ENCODE results near the gene CLDN24. TPM values are rescaled to one million over a fixed set of nuclear protein-coding genes. Genes with fewer than 3 reads are reported as not detected.
"Not testable (repeated sequence)": the region's sequence is repeated elsewhere in the genome, so short reads cannot be mapped to it uniquely, and the experiment has no call there.

CLDN24 gene
- total and polyA plus RNA-seq, 4 donors = not detected

DNA sequence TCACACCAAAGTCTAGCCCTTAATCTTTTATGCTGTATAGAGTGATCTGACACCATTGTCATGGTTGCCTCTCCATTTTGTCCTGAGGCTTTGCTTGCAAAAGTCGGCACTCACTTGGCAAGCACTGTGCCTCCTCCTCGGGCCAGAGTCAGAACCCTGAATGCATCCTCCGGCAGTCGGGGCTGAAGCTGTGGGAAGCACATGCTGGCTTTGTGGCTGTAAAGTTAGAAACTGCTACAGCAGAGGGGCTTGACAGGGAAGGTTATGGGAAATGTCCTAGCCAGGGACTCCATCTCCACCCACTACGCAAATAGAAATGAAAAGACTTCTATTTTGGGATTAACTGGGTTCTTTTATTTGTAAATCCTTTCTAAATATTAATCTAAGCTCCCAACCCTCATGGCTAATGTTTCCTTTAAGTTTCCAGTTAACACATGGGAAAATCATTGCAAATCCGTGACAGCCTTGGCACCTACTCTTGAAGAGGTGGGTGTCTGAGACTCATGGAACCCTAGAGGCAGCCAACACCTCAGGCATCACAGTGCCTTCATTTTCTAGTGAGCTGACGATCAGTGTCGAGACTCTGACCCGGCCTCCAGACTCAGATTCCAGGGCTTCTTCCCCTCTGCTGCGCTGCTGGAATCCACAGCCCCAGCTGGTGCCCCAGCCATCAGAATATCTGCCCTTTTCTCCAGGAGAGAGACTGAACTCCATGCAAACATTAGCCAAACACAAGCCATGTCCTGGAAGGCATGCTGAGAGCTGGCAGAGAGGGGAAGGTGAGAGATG, 7.9 kb upstream of the CLDN24 start:
- 17 to 28% methylated on average over 10 of the region's 10 CpGs for WGBS, 2 donors
- no peaks in the 10 kb centered on the region for H3K27me3 ChIP-seq (ENCODE audit: control insufficient read depth in 1 of 2, insufficient read depth in 2 of 2, low read length in 1 of 2)
- DNase-seq (no peak), ATAC-seq (ENCODE audit: low FRiP score) (no peak)
- no peaks in the 10 kb centered on the region for H3K36me3 ChIP-seq (ENCODE audit: control insufficient read depth in 1 of 2, insufficient read depth in 2 of 2, low read length in 1 of 2)
- H3K4me3 ChIP-seq (ENCODE audit: low read length in 2 of 2) = no peak overlapping the region
- peaks cover 2% of the 10 kb centered on the region for H3K9me3 ChIP-seq (ENCODE audit: control insufficient read depth, low read length)
- no peaks in the 10 kb centered on the region for H3K4me1 ChIP-seq (ENCODE audit: control insufficient read depth in 1 of 2, insufficient read depth in 2 of 2, low read length in 2 of 2)
- intact Hi-C loops (cut with DNase I) = no loop called here
- no peak overlapping the region for H3K27ac ChIP-seq (ENCODE audit: low read depth in 1 of 2, low read length in 2 of 2)

DNA sequence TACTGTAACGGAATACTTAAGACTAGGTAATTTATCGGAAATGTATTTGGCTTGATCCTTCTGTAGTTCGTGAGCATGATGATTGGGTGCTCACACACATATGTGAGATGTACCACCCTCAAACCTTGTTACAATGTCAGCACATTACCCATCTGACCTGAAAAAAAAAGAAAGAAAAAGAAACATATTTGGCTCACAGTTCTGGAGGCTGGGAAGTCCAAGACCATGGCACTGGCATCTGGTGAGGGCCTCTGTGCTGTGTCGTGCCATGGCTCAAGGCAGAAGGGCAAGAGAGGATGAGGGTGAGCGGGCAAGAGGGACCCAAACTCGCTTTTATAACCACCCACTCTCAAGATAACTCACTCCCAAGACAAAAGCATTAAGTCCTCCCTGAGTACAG, 7.0 kb upstream of the CLDN24 start:
- Histone ChIP-seq H3K9me3 (ENCODE audit: control insufficient read depth, low read length) (peaks cover 2% of the 10 kb centered on the region), H3K4me3 (ENCODE audit: low read length in 2 of 2) (no peak overlapping the region), H3K36me3 (ENCODE audit: control insufficient read depth in 1 of 2, insufficient read depth in 2 of 2, low read length in 1 of 2) (no peaks in the 10 kb centered on the region), H3K27ac (ENCODE audit: low read depth in 1 of 2, low read length in 2 of 2) (no peak overlapping the region), H3K27me3 (ENCODE audit: control insufficient read depth in 1 of 2, insufficient read depth in 2 of 2, low read length in 1 of 2) (no peaks in the 10 kb centered on the region), H3K4me1 (ENCODE audit: control insufficient read depth in 1 of 2, insufficient read depth in 2 of 2, low read length in 2 of 2) (no peaks in the 10 kb centered on the region)
- intact Hi-C loops (cut with DNase I) = no loop called here
- ATAC-seq (ENCODE audit: low FRiP score) = no peak
- DNase-seq = no peak
- WGBS, 2 donors = 95 to 96% methylated on average over 6 of the region's 6 CpGs

DNA sequence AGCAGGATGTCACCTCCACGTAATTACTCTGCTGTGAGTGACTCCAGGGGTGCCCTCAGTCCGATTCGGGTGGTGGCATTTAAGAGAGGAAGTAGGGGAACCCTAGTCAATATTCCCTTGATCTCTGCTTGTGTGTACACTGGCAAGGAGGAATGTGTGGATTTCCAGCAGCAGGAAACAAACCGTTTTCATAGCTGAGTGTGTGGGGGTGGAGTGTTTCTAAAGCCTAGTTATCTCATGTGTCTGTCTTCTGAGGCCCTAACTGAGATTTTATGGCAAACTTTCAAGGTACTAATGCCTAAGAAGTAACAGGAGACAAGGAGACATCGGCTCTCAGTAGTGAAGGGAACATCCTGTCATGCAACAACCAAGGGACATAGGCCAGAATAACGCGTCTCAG, 6.6 kb upstream of the CLDN24 start:
- ATAC-seq (ENCODE audit: low FRiP score) (no peak), DNase-seq (no peak)
- Histone ChIP-seq H3K9me3 (ENCODE audit: control insufficient read depth, low read length) (peaks cover 2% of the 10 kb centered on the region), H3K27ac (ENCODE audit: low read depth in 1 of 2, low read length in 2 of 2) (no peak overlapping the region), H3K4me3 (ENCODE audit: low read length in 2 of 2) (no peak overlapping the region), H3K36me3 (ENCODE audit: control insufficient read depth in 1 of 2, insufficient read depth in 2 of 2, low read length in 1 of 2) (no peaks in the 10 kb centered on the region), H3K27me3 (ENCODE audit: control insufficient read depth in 1 of 2, insufficient read depth in 2 of 2, low read length in 1 of 2) (no peaks in the 10 kb centered on the region), H3K4me1 (ENCODE audit: control insufficient read depth in 1 of 2, insufficient read depth in 2 of 2, low read length in 2 of 2) (no peaks in the 10 kb centered on the region)
- intact Hi-C loops (cut with DNase I) = no loop called here
- 40 to 41% methylated on average over 7 of the region's 7 CpGs for WGBS, 2 donors

DNA sequence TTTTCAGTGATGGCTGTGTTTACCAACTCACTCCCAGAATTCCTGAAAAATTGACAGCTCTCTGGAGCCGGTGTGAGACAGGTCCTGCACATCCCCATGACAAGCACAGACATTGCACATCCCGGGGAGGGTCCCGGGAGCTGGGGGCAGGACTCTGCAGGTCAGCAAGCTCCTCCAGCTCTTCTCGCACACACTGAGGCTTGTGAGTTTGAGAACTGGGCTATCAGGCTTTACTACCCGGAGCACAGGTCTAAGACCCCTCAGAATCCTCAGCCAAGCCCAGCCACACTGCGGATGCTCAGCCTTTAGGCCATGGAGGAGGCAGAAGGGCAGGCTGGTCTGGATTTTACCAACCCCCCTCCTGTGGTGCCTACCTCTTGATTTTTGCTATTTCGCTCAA, 5.6 kb upstream of the CLDN24 start:
- no peak for DNase-seq
- intact Hi-C loops (cut with DNase I) = no loop called here
- Histone ChIP-seq H3K4me3 (ENCODE audit: low read length in 2 of 2) (no peak overlapping the region), H3K36me3 (ENCODE audit: control insufficient read depth in 1 of 2, insufficient read depth in 2 of 2, low read length in 1 of 2) (no peaks in the 10 kb centered on the region), H3K4me1 (ENCODE audit: control insufficient read depth in 1 of 2, insufficient read depth in 2 of 2, low read length in 2 of 2) (no peaks in the 10 kb centered on the region), H3K9me3 (ENCODE audit: control insufficient read depth, low read length) (peaks cover 2% of the 10 kb centered on the region), H3K27ac (ENCODE audit: low read depth in 1 of 2, low read length in 2 of 2) (no peak overlapping the region), H3K27me3 (ENCODE audit: control insufficient read depth in 1 of 2, insufficient read depth in 2 of 2, low read length in 1 of 2) (no peaks in the 10 kb centered on the region)
- 93 to 95% methylated on average over 7 of the region's 7 CpGs for WGBS, 2 donors
- no peak for ATAC-seq (ENCODE audit: low FRiP score)

DNA sequence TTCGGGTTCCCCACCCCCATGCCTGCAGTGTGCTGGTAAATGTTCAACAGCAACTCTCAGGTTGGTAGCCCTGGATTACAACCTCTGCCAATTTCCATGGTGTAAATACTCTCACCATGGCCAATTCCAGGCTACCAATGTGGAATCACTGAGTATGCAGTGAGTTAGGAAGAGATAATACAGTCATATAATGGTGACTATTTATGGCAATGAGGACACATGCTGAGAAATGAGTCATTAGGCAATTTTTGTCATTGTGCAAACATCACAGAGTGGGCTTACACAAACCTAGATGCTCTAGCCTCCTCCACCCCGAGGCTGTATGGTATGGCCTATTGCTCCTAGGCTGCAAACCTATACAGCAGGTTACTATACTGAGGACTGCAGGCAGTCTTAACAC, 4.6 kb upstream of the CLDN24 start:
- intact Hi-C loops (cut with DNase I) = no loop called here
- Histone ChIP-seq H3K27me3 (ENCODE audit: control insufficient read depth in 1 of 2, insufficient read depth in 2 of 2, low read length in 1 of 2) (no peaks in the 10 kb centered on the region), H3K4me3 (ENCODE audit: low read length in 2 of 2) (no peak overlapping the region), H3K4me1 (ENCODE audit: control insufficient read depth in 1 of 2, insufficient read depth in 2 of 2, low read length in 2 of 2) (no peaks in the 10 kb centered on the region), H3K36me3 (ENCODE audit: control insufficient read depth in 1 of 2, insufficient read depth in 2 of 2, low read length in 1 of 2) (no peaks in the 10 kb centered on the region), H3K9me3 (ENCODE audit: control insufficient read depth, low read length) (peaks cover 2% of the 10 kb centered on the region), H3K27ac (ENCODE audit: low read depth in 1 of 2, low read length in 2 of 2) (no peak overlapping the region)
- WGBS, 2 donors = 48 to 72% methylated on average over 2 of the region's 2 CpGs
- no peak for DNase-seq
- no peak for ATAC-seq (ENCODE audit: low FRiP score)

DNA sequence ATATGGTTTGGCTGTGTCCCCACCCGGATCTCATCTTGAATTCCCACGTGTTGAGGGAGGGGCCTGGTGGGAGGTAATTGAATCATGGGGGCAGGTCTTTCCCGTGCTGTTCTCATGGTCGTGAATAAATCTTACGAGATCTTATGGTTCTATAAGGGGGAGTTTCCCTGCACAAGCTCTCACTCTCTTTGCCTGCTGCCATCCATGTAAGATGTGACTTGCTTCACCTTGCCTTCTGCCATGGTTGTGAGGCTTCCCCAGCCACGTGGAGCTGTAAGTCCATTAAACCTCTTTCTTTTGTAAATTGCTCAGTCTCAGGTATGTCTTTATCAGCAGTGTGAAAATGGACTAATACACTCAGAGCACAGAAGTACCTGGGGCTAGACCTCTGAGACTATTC, 4.2 kb upstream of the CLDN24 start:
- WGBS, 2 donors = 84 to 92% methylated on average over 6 of the region's 6 CpGs

DNA sequence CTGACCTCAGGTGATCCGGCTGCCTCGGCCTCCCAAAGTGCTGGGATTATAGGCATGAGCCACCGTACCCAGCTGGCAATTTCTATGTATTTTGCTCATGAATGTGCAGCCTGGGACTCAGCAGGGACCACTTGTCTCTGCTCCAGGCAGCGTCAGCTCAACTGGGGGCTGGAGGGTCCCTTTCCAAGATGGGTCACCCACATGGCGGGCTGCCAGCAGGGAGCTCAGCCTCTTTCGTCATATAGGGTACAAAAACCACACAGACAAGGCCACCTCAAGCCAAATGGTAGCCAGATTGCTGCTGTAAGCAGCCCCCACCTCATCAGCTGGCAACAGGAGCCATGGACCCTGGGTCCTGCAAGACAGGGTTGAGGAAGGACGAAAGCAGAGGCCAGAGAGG, 2.4 kb upstream of the CLDN24 start:
- DNase-seq (no peak), ATAC-seq (ENCODE audit: low FRiP score) (no peak)
- no peak overlapping the region for H3K4me3 ChIP-seq (ENCODE audit: low read length in 2 of 2)
- peaks cover 2% of the 10 kb centered on the region for H3K9me3 ChIP-seq (ENCODE audit: control insufficient read depth, low read length)
- 92% methylated on average over 7 of the region's 7 CpGs for WGBS, 2 donors
- no peaks in the 10 kb centered on the region for H3K27me3 ChIP-seq (ENCODE audit: control insufficient read depth in 1 of 2, insufficient read depth in 2 of 2, low read length in 1 of 2)
- no peaks in the 10 kb centered on the region for H3K36me3 ChIP-seq (ENCODE audit: control insufficient read depth in 1 of 2, insufficient read depth in 2 of 2, low read length in 1 of 2)
- H3K4me1 ChIP-seq (ENCODE audit: control insufficient read depth in 1 of 2, insufficient read depth in 2 of 2, low read length in 2 of 2) = no peaks in the 10 kb centered on the region
- H3K27ac ChIP-seq (ENCODE audit: low read depth in 1 of 2, low read length in 2 of 2) = no peak overlapping the region
- intact Hi-C loops (cut with DNase I) = no loop called here

More for the DNA sequence above, 4.2 kb upstream of the CLDN24 start:
- H3K36me3 ChIP-seq (ENCODE audit: control insufficient read depth in 1 of 2, insufficient read depth in 2 of 2, low read length in 1 of 2); ATAC-seq (ENCODE audit: low FRiP score); H3K4me1 ChIP-seq (ENCODE audit: control insufficient read depth in 1 of 2, insufficient read depth in 2 of 2, low read length in 2 of 2); DNase-seq; H3K27me3 ChIP-seq (ENCODE audit: control insufficient read depth in 1 of 2, insufficient read depth in 2 of 2, low read length in 1 of 2); H3K4me3 ChIP-seq (ENCODE audit: low read length in 2 of 2); intact Hi-C loops (cut with DNase I); H3K9me3 ChIP-seq (ENCODE audit: control insufficient read depth, low read length); H3K27ac ChIP-seq (ENCODE audit: low read depth in 1 of 2, low read length in 2 of 2): not testable (repeated sequence)

DNA sequence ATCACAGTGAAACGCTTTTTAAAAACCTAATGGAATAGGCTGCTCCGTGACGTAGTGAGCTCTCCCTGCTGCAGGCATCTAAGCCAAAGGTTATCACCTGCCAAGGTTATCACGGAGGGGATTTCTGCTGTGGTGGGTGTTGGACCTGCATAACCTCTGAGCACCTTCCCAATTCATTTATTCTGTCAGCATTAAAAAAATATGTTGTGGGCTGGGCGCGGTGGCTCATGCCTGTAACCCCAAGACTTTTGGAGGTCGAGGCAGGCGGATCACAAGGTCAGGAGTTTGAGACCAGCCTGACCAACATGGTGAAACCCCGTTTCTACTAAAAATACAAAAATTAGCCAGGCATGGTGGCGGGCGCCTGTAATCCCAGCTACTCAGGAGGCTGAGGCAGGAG, 1.8 kb upstream of the CLDN24 start:
- H3K36me3 ChIP-seq (ENCODE audit: control insufficient read depth in 1 of 2, insufficient read depth in 2 of 2, low read length in 1 of 2); intact Hi-C loops (cut with DNase I); H3K27ac ChIP-seq (ENCODE audit: low read depth in 1 of 2, low read length in 2 of 2); ATAC-seq (ENCODE audit: low FRiP score); H3K27me3 ChIP-seq (ENCODE audit: control insufficient read depth in 1 of 2, insufficient read depth in 2 of 2, low read length in 1 of 2); DNase-seq; H3K9me3 ChIP-seq (ENCODE audit: control insufficient read depth, low read length); H3K4me1 ChIP-seq (ENCODE audit: control insufficient read depth in 1 of 2, insufficient read depth in 2 of 2, low read length in 2 of 2); H3K4me3 ChIP-seq (ENCODE audit: low read length in 2 of 2): not testable (repeated sequence)
- WGBS, 2 donors = 95% methylated on average over 11 of the region's 11 CpGs

DNA sequence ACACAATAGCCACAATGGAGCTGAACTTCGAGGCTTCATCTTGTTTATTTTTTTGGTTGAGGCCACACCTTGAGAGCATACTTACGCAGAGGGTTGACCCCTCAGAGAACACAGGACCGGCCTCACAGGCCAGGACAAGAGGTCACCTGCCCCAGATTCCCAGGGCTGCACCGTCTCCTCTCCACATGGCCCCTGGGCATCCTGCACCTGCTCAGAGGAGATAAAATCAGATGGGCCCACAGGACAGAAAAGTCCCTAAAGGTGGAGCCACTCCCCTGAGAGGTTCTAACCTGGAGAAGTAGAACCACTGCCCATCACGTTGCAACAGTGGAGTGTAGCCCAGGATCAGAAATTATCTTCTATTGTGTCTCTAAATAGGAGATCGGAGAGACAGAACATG, 1.1 kb upstream of the CLDN24 start:
- H3K36me3 ChIP-seq (ENCODE audit: control insufficient read depth in 1 of 2, insufficient read depth in 2 of 2, low read length in 1 of 2) = peaks cover 0 to 2% of the 10 kb centered on the region in 2 donors
- ATAC-seq (ENCODE audit: low FRiP score) (no peak), DNase-seq (no peak)
- no peak overlapping the region for H3K4me3 ChIP-seq (ENCODE audit: low read length in 2 of 2)
- H3K27me3 ChIP-seq (ENCODE audit: control insufficient read depth in 1 of 2, insufficient read depth in 2 of 2, low read length in 1 of 2) = no peaks in the 10 kb centered on the region
- H3K4me1 ChIP-seq (ENCODE audit: control insufficient read depth in 1 of 2, insufficient read depth in 2 of 2, low read length in 2 of 2) = no peaks in the 10 kb centered on the region
- intact Hi-C loops (cut with DNase I) = no loop called here
- no peak overlapping the region for H3K27ac ChIP-seq (ENCODE audit: low read depth in 1 of 2, low read length in 2 of 2)
- H3K9me3 ChIP-seq (ENCODE audit: control insufficient read depth, low read length) = no peaks in the 10 kb centered on the region
- WGBS, 2 donors = 91 to 92% methylated on average over 6 of the region's 6 CpGs
